Urinary bladder (tissue), 4 donors: ENCODE results near the gene PLEKHG3. TPM values are rescaled to one million over a fixed set of nuclear protein-coding genes. Genes with fewer than 3 reads are reported as not detected.

ENCODE experiments used
- DNase-seq: peaks from one replicate; pipeline ENCODE4 v3.0.0-alpha.2; 2015; ENCODE audit errors: extremely low spot score
- H3K27ac ChIP-seq: one replicate; pipeline ENCODE4 v1.5.1; 2013; ENCODE audit warnings: low read depth, mild to moderate bottlenecking, moderate library complexity
- H3K36me3 ChIP-seq: one replicate; pipeline ENCODE4 v1.6.1; 2013; ENCODE audit warnings: mild to moderate bottlenecking, moderate library complexity; ENCODE audit not compliant: insufficient read depth
- H3K4me1 ChIP-seq: one replicate; pipeline ENCODE4 v1.6.1; 2013; ENCODE audit warnings: mild to moderate bottlenecking, moderate library complexity; ENCODE audit not compliant: insufficient read depth
- H3K4me3 ChIP-seq: one replicate; pipeline ENCODE4 v1.5.1; 2013; ENCODE audit warnings: low read depth, low read length
- WGBS: extraction: QIAGEN DNeasy Blood & Tissue Kit; methylation state at CpG from one replicate; pipeline ENCODE4 v1.1.7; 2013; 5-methylcytosine and 5-hydroxymethylcytosine counted together
- polyA plus RNA-seq: library from polyadenylated mRNA; stranded (reverse); fragments of 200-250 nt; gene quantifications from one replicate; pipeline ENCODE4 v1.2.3, GENCODE V29; 2013
- total RNA-seq: library from RNA; depleted of rRNA; stranded (reverse); fragments of >200 nt; gene quantifications from one replicate; pipeline ENCODE4 v1.2.3, GENCODE V29; 2014
- donor health status: healthy with polysubstance abuse.
- donor health status: healthy.

The PLEKHG3 gene
- total and polyA plus RNA-seq, 2 donors: 30.6 to 74.5 TPM

- no peak for DNase-seq
- Histone ChIP-seq H3K27ac (peak overlapping the region; percentile 4), H3K4me1 (no peaks in the 10 kb centered on the region), H3K4me3 (no peak overlapping the region), H3K36me3 (no peaks in the 10 kb centered on the region)
- WGBS: 44% methylated on average over 3 of the region's 3 CpGs
Measured at GRCh38 chr14:64758025-64758521, 53.8 kb downstream of the PLEKHG3 start.

- WGBS: 35% methylated on average over 7 of the region's 7 CpGs
- Histone ChIP-seq H3K4me3 (no peak overlapping the region), H3K27ac (peak overlapping the region; percentile 12), H3K36me3 (no peaks in the 10 kb centered on the region), H3K4me1 (no peaks in the 10 kb centered on the region)
- DNase-seq: peak; percentile 84
Measured at GRCh38 chr14:64758691-64759554, 54.7 kb downstream of the PLEKHG3 start.

- 84% methylated on average over 6 of the region's 6 CpGs for WGBS
- no peak for DNase-seq
- H3K4me3 ChIP-seq: no peak overlapping the region
- H3K36me3 ChIP-seq: no peaks in the 10 kb centered on the region
- no peaks in the 10 kb centered on the region for H3K4me1 ChIP-seq
- H3K27ac ChIP-seq: no peak overlapping the region
Measured at GRCh38 chr14:64759555-64759938, 55.3 kb downstream of the PLEKHG3 start.

- no peak for DNase-seq
- H3K27ac ChIP-seq: no peak overlapping the region
- no peaks in the 10 kb centered on the region for H3K36me3 ChIP-seq
- no peaks in the 10 kb centered on the region for H3K4me1 ChIP-seq
- WGBS: 67% methylated on average over 8 of the region's 8 CpGs
- no peak overlapping the region for H3K4me3 ChIP-seq
Measured at GRCh38 chr14:64760146-64760755, 56.0 kb downstream of the PLEKHG3 start.

- Histone ChIP-seq H3K36me3 (no peaks in the 10 kb centered on the region), H3K4me1 (no peaks in the 10 kb centered on the region), H3K27ac (no peak overlapping the region), H3K4me3 (no peak overlapping the region)
- no peak for DNase-seq
- 57% methylated on average over 5 of the region's 5 CpGs for WGBS
Measured at GRCh38 chr14:64760916-64761315, 56.7 kb downstream of the PLEKHG3 start.

- no peak for DNase-seq
- Histone ChIP-seq H3K27ac (no peak overlapping the region), H3K4me3 (no peak overlapping the region), H3K36me3 (no peaks in the 10 kb centered on the region), H3K4me1 (no peaks in the 10 kb centered on the region)
- 15% methylated on average over 5 of the region's 5 CpGs for whole genome bisulfite sequencing
Measured at GRCh38 chr14:64761441-64762043, 57.3 kb downstream of the PLEKHG3 start.

GRCh38 chr14:64762044-64763034 lies 58.1 kb downstream of the PLEKHG3 start:
- WGBS: 14% methylated on average over 19 of the region's 19 CpGs
- Histone ChIP-seq H3K4me3 (no peak overlapping the region), H3K4me1 (no peaks in the 10 kb centered on the region), H3K36me3 (no peaks in the 10 kb centered on the region), H3K27ac (no peak overlapping the region)
- peak; percentile 93 for DNase-seq

- 73% methylated on average over 11 of the region's 11 CpGs for WGBS
- Histone ChIP-seq H3K27ac (no peak overlapping the region), H3K4me1 (no peaks in the 10 kb centered on the region), H3K36me3 (no peaks in the 10 kb centered on the region), H3K4me3 (no peak overlapping the region)
- no peak for DNase-seq
Measured at GRCh38 chr14:64763085-64763782, 59.0 kb downstream of the PLEKHG3 start.

- Histone ChIP-seq H3K27ac (peak overlapping the region; percentile 24), H3K36me3 (no peaks in the 10 kb centered on the region), H3K4me1 (no peaks in the 10 kb centered on the region), H3K4me3 (no peak overlapping the region)
- no peak for DNase-seq
- 63% methylated on average over 18 of the region's 18 CpGs for WGBS
Measured at GRCh38 chr14:64763801-64764621, 59.8 kb downstream of the PLEKHG3 start.

GRCh38 chr14:64764641-64765520 lies 60.7 kb downstream of the PLEKHG3 start:
- 29% methylated on average over 29 of the region's 29 CpGs for WGBS
- Histone ChIP-seq H3K4me1 (no peaks in the 10 kb centered on the region), H3K4me3 (no peak overlapping the region), H3K36me3 (no peaks in the 10 kb centered on the region), H3K27ac (no peak overlapping the region)
- no peak for DNase-seq

- H3K27ac ChIP-seq: no peak overlapping the region
- H3K36me3 ChIP-seq: no peaks in the 10 kb centered on the region
- no peak for DNase-seq
- no peaks in the 10 kb centered on the region for H3K4me1 ChIP-seq
- 97% methylated on average over 4 of the region's 4 CpGs for WGBS
- H3K4me3 ChIP-seq: no peak overlapping the region
Measured at GRCh38 chr14:64765740-64766302, 61.6 kb downstream of the PLEKHG3 start.
